ENCODE data around the gene CSN1S1. TPM values are rescaled to one million over a fixed set of nuclear protein-coding genes. Genes with fewer than 3 reads are reported as not detected.

Gene CSN1S1
- total RNA-seq, 1 donor from 2014 or later, result not detected

DNA sequence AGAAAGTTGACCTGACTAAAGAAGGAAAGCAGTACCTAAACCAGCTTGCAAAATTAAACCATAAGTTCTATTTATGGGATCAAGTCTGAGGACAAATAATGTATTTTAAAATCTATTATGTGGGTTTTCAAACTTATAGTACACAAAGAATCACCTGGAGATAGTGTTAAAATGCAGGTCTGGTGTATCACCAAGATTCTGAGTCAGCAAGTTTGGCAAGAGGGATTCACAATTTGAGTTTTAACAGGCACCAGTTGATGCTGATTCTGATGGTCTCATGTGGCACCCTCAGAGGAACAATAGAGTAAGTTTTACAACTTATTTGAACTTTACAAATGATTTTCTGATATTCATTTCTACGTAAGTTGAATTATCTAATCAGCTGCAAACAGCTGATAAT, 55.8 kb downstream of the CSN1S1 start:
- H3K9me3 Mint-ChIP-seq (ENCODE audit: low read depth), result no peaks in the 10 kb centered on the region
- no peak overlapping the region for H3K27ac Mint-ChIP-seq (ENCODE audit: unreplicated experiment)
- no peak overlapping the region for H3K4me3 Mint-ChIP-seq (ENCODE audit: unreplicated experiment)
- H3K36me3 Mint-ChIP-seq (ENCODE audit: low read depth), result no peaks in the 10 kb centered on the region
- peaks cover 2% of the 10 kb centered on the region for H3K27me3 Mint-ChIP-seq (ENCODE audit: low read depth)
- no peak for DNase-seq (ENCODE audit: low spot score)
- no peak for TF ChIP-seq CTCF (IDR thresholded peaks at IDR 0.05)
- H3K4me1 Mint-ChIP-seq (ENCODE audit: low read depth), result no peaks in the 10 kb centered on the region

- peaks cover 7% of the 10 kb centered on the region for H3K27me3 Mint-ChIP-seq (ENCODE audit: low read depth)
- H3K4me3 Mint-ChIP-seq (ENCODE audit: unreplicated experiment), result no peak overlapping the region
- DNase-seq (ENCODE audit: low spot score), result no peak
- TF ChIP-seq CTCF (IDR thresholded peaks at IDR 0.05), result no peak
- H3K27ac Mint-ChIP-seq (ENCODE audit: unreplicated experiment), result no peak overlapping the region
- no peaks in the 10 kb centered on the region for H3K36me3 Mint-ChIP-seq (ENCODE audit: low read depth)
- H3K4me1 Mint-ChIP-seq (ENCODE audit: low read depth), result no peaks in the 10 kb centered on the region
- peaks cover 3% of the 10 kb centered on the region for H3K9me3 Mint-ChIP-seq (ENCODE audit: low read depth)
Measured at GRCh38 chr4:69991016-69991415, 60.1 kb downstream of the CSN1S1 start.

- TF ChIP-seq CTCF (IDR thresholded peaks at IDR 0.05), result no peak
- no peak for DNase-seq (ENCODE audit: low spot score)
- Mint-ChIP-seq H3K4me3 (ENCODE audit: unreplicated experiment) (no peak overlapping the region), H3K27me3 (ENCODE audit: low read depth) (peaks cover 16% of the 10 kb centered on the region), H3K9me3 (ENCODE audit: low read depth) (peaks cover 3% of the 10 kb centered on the region), H3K27ac (ENCODE audit: unreplicated experiment) (no peak overlapping the region), H3K4me1 (ENCODE audit: low read depth) (no peaks in the 10 kb centered on the region), H3K36me3 (ENCODE audit: low read depth) (no peaks in the 10 kb centered on the region)
Measured at GRCh38 chr4:69994782-69995181, 63.9 kb downstream of the CSN1S1 start.

DNA sequence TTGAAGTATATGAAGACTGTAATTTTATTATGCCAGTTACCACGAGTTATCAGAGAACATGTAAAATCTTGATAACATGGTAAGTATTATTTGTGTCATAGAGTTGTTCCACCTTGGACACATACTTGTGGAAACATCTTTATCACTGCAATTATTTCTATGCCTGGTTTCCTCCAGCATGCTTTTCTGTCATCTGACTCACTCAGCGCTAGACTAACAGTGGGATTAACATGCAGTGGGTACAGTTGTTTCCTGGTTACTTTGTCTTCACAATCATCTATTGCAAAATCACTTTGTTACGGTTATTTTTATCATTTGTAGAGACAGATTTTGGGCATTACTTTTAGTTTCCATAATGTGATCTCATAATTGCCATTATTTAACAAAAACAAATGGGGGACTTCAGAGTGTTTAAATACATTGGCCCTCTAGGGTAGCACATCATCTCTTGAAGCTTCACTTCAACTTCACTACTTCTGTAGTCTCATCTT, 64.7 kb downstream of the CSN1S1 start, which contains the start of gene STATH:
Gene STATH (plus strand): TSS at position 441 of the 491 bp plus-strand sequence. CDS start 2,472 bp downstream, outside the sequence.
- no peak within 1 kb of the TSS for H3K4me3 Mint-ChIP-seq (ENCODE audit: unreplicated experiment)
- H3K27ac Mint-ChIP-seq (ENCODE audit: unreplicated experiment), result no peak within 1 kb of the TSS
- TF ChIP-seq CTCF (IDR thresholded peaks at IDR 0.05), result no peak
- peaks cover 16% of the 10 kb centered on the region for H3K27me3 Mint-ChIP-seq (ENCODE audit: low read depth)
- H3K4me1 Mint-ChIP-seq (ENCODE audit: low read depth), result no peaks in the 10 kb centered on the region
- no peaks in the 10 kb centered on the region for H3K36me3 Mint-ChIP-seq (ENCODE audit: low read depth)
- H3K9me3 Mint-ChIP-seq (ENCODE audit: low read depth), result peaks cover 3% of the 10 kb centered on the region
- no peak for DNase-seq (ENCODE audit: low spot score)

Other genes with a start within 250 kb of the CSN1S1 start
- gene SULT1B1, start 170.4 kb upstream of the CSN1S1 start, total RNA-seq, result 0.15 to 0.52 TPM (median 0.51 TPM) in 3 replicates
- 1.2 to 1.9 TPM (median 1.4 TPM) in 3 replicates for gene SULT1E1, start 70.9 kb upstream of the CSN1S1 start, total RNA-seq
- gene CSN2, start 34.7 kb downstream of the CSN1S1 start, total RNA-seq, result not detected in 3 replicates
- not detected in 3 replicates for gene STATH, start 64.9 kb downstream of the CSN1S1 start, total RNA-seq
- not detected in 3 replicates for gene HTN3, start 97.4 kb downstream of the CSN1S1 start, total RNA-seq
- not detected in 3 replicates for gene HTN1, start 119.4 kb downstream of the CSN1S1 start, total RNA-seq
- gene PRR27, start 223.2 kb downstream of the CSN1S1 start, total RNA-seq, result not detected in 3 replicates